HuH-7.5 (cell line): ENCODE data around the gene MT2A.

Experiments used
- DNase-seq: peaks from one replicate; pipeline ENCODE4 v3.0.0; 2011; ENCODE audit warnings: low spot score

Gene MT2A

GRCh38 chr16:56639045-56639444 lies 30.7 kb downstream of the MT2A start:
- no peak for DNase-seq

- DNase-seq, result no peak
Observed at GRCh38 chr16:56640076-56640475, 31.7 kb downstream of the MT2A start.

DNA sequence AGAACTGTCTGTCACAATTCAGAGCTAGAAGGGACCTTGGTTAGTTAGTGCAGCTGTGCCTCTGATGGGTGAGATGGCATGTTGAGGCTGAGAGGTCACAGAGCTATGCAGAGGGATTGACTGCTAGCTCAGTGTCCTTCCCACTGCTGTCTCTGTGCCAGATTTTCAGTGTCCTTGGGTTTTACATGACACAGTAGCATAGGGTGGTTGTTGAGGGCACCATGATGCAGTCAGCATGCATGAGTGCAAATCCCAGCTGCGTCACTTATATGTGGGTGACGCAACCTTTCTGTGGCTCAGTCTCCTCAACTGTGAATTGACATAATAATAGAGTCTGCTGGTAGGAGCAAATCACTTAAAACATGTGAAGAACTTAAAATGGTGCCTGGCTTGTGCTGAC lies 32.8 kb downstream of the MT2A start:
- DNase-seq, result no peak

- peak; percentile 77 for DNase-seq
Observed at GRCh38 chr16:56643080-56643778, 34.8 kb downstream of the MT2A start.

DNA sequence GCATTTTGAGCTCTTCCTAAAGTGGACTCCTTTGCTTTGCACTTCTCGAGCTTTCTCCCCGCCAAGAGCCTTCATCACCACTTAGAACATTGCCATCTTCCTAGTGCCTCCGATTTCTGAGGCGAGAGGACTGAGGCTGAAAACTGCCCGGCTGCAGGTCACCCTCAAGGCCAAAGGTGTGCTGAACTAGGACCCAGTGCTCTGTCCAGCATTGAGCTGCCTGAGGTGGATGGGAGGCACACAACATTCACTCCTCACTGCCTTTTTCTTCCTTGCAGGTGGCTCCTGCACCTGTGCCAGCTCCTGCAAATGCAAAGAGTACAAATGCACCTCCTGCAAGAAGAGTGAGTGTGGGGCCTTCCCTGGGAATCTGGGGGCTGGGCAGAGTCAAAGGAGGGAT lies 35.4 kb downstream of the MT2A start:
- no peak for DNase-seq

GRCh38 chr16:56645311-56645710 lies 36.9 kb downstream of the MT2A start:
- no peak for DNase-seq

DNA sequence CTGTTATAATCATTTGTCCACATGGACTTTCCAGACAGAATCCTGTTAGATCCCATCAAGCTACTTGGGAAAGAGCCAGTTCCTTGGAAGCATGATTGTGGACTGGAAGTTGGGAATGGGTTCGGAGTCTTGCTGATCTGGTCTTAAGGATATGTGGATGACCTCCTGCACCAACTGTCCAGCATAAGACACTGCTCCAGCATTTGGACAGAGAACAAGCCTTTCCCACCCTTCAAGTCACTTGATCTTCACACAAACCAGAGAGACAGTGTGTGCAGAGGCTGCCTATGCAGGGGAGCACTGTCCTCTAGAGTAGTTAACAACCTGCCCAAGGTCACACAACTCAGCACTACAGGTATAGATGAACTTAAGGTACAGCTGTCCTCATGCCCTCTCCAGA lies 37.5 kb downstream of the MT2A start:
- DNase-seq, result no peak

DNA sequence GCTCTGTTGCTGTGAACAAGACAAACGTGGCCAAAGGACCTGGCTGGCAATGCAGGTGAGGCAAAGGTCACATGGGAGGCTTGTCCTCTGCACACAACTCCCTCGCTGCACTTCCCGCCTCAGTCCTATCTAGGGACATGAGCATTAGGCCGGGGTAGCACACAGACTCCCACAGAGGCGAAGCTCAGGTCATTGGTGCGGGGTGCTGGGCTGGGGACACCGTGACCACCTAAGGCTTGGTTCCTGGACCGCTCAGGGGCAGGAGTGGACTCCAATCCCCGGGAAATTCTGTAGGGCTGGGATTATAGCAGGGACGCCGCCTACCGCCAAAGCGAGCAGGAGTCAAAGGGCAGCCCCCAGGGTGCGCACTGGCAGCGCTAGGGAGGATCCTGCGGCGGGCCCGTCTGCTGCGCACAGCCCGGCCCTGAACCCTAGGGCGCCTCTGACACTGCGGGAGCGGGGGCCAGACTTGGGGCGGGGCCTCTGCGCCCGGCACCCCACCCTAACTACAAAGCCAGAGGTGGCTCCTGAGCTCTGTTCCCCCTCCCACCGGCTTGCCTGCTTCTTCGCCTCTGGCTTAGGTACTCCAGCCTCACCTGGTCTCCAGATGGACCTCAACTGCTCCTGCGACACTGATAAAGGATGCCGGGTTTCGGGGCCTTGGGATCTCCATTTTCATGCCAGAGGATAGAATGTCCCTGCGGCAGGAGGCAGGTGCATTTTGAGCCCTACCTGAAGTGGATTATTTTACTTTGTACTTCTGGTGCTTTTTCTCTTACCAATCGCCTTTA lies 39.5 kb downstream of the MT2A start:
- DNase-seq, result no peak

GRCh38 chr16:56649271-56649670 lies 40.9 kb downstream of the MT2A start:
- no peak for DNase-seq

DNA sequence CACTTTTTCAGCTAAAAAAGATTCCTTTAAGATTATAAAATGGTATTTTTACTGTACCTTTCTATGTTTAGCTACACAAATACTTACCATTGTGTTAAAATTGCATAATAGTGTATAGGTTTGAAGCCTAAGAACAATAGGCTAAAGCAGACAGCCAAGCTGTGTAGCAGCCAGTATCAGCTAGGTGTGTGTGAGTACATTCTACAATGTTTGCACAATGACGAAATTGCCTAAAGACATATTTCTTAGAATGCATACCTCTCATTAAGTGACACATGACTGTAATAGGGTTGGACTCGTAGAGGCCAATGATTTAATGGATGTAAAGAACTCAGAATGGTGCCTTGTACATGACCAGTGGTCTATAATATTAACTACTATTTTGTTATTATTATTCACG lies 41.4 kb downstream of the MT2A start:
- DNase-seq, result no peak

DNA sequence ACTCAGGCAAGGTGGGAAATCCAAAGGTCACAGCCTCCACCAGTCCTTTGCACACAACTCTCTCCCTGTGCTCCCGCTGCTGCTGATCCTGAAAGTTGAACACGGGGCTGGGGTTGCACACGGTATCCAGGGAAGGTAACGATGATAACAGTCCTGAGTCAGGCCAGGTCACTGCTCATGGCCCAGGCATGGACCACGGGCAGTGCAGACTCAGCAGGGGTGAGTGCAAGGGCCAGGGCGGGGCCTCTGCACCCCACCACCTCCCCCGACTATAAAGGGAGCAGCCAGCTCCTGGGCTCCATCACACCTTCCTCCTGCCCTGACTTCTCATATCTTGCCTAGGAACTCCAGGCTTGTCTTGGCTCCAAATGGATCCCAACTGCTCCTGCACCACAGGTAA lies 43.2 kb downstream of the MT2A start, which contains the start of gene MT1B:
MT1B (plus strand) TSS at position 301 of the 400 bp plus-strand sequence; CDS start at position 369, 68 bp downstream.
- no peak for DNase-seq

DNA sequence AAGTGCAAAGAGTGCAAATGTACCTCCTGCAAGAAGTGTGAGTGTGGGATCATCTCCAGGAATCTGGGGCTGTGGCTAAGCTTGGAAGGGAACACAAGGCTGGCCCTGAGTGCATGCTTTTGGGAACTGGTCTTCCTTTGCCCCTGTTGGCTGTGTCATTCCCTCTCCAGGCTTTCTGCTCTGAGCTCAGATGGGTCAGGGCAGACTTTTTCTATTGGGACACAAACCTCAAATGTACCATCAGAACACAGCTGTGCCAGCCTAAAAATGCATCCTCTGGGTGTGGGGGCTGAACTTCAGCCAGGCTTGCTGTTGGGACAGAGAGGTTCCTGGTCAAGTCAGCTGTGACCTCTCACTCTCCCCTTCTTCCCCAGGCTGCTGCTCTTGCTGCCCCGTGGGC lies 44.2 kb downstream of the MT2A start:
- no peak for DNase-seq

DNA sequence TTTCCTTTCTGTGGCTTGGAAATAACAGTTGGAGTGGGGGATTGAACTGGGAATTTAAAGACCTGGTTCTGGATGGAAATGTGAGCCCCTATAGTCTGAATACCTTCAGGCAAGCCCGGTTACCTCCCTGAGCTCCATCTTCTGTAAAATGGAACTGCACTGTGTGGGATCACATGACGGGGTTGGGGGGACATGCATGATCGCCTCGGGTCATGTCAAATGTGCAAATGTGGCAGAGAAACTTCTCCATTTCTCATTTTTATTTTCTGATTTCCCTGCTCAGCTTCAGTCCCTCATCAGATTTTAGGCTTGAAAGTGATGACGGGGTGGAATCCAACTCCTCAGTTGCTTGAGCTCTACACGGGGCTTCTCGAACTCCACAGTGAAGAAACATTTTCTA lies 44.8 kb downstream of the MT2A start:
- no peak for DNase-seq

DNA sequence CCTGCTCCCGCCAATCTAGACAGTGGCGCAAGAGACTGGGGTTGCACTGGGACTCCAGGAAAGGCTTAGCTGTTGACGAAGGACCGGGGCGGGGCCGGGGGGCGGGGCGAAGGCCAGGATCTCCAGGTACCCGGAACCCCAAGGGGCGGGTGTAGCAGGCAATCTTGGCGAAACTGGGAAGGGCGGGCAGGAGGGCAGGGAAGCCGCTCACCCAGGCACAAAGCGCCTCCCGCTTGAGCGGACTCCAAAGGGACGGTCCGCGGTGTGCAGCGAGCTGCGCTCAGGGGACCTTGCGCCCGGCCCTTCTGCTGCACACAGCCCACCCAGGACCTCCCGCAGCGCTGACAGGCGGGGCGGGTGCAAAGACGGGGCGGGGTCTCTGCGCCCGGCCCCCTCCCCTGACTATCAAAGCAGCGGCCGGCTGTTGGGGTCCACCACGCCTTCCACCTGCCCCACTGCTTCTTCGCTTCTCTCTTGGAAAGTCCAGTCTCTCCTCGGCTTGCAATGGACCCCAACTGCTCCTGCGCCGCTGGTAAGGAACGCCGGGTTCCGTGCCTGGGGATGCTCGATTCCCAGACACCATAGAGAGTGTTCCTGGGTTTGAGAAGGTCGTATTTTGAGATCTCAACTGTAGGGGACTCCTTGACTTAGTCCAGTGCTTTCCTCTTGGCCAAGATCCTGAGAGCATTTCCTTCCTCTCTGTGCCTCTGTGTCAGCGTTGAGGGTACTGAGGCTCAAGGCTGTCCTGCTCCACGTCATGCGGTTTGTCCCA lies 49.4 kb downstream of the MT2A start, which contains the start of gene MT1F:
MT1F (plus strand) TSS at position 405 of the 772 bp plus-strand sequence; CDS start at position 505, 100 bp downstream.
- DNase-seq, result peak; percentile 81

- DNase-seq, result no peak
Observed at GRCh38 chr16:56658327-56658875, 50.0 kb downstream of the MT2A start.
